ENCODE results near the gene FIGNL1. TPM values are rescaled to one million over a fixed set of nuclear protein-coding genes. Genes with fewer than 3 reads are reported as not detected.
A peak's percentile ranks its signal among the peaks of the same experiment; 100 is the strongest.

The FIGNL1 gene
- total and polyA plus RNA-seq, 11 donors: 1.9 to 5.8 (median 3.8) TPM

GRCh38 chr7:50405221-50405620, 44.9 kb downstream of the FIGNL1 start:
- DNase-seq (no peak), ATAC-seq (peak in 1 of 4 donors; percentile 38)
- TF ChIP-seq POLR2A (IDR thresholded peaks at IDR 0.05): no peak
- TF ChIP-seq CTCF (IDR thresholded peaks at IDR 0.05): no peak
- Histone ChIP-seq H3K4me3 (no peak overlapping the region), H3K27me3 (peaks cover 0 to 58% (median 16%) of the 10 kb centered on the region in 9 donors), H3K9me3 (no peaks in the 10 kb centered on the region), H3K4me1 (peaks cover 0 to 27% (median 0%) of the 10 kb centered on the region in 12 donors), H3K27ac (peak overlapping the region in 1 of 12 donors; percentile 38), H3K36me3 (peaks cover 0 to 25% (median 0%) of the 10 kb centered on the region in 9 donors)
- 69 to 85% (median 77%) methylated on average over 7 of the region's 7 CpGs for WGBS, 4 donors
- intact Hi-C loops (cut with DNase I): no loop called here

GRCh38 chr7:50404392-50404791, 45.8 kb downstream of the FIGNL1 start:
- Histone ChIP-seq H3K9me3 (no peaks in the 10 kb centered on the region), H3K4me3 (no peak overlapping the region), H3K4me1 (peaks cover 0 to 21% (median 0%) of the 10 kb centered on the region in 12 donors), H3K27ac (no peak overlapping the region), H3K36me3 (peaks cover 0 to 33% (median 0%) of the 10 kb centered on the region in 9 donors), H3K27me3 (peaks cover 0 to 66% (median 23%) of the 10 kb centered on the region in 9 donors)
- ATAC-seq: no peak
- DNase-seq: no peak
- TF ChIP-seq CTCF (IDR thresholded peaks at IDR 0.05): no peak
- no peak for TF ChIP-seq POLR2A (IDR thresholded peaks at IDR 0.05)
- intact Hi-C loops (cut with DNase I): no loop called here
- 62 to 74% (median 71%) methylated on average over 7 of the region's 7 CpGs for WGBS, 4 donors

GRCh38 chr7:50400114-50400513, 50.0 kb downstream of the FIGNL1 start:
- TF ChIP-seq POLR2A (IDR thresholded peaks at IDR 0.05): no peak
- TF ChIP-seq CTCF (IDR thresholded peaks at IDR 0.05): no peak
- no peak overlapping the region for H3K4me3 ChIP-seq
- WGBS, 4 donors: 20 to 38% (median 30%) methylated on average over 3 to 41 of the region's 41 CpGs
- no peak for DNase-seq
- peaks cover 0 to 33% (median 0%) of the 10 kb centered on the region in 9 donors for H3K36me3 ChIP-seq
- no peak overlapping the region for H3K27ac ChIP-seq
- H3K27me3 ChIP-seq: peaks cover 0 to 65% (median 23%) of the 10 kb centered on the region in 9 donors
- H3K4me1 ChIP-seq: peaks cover 0 to 27% (median 0%) of the 10 kb centered on the region in 12 donors
- intact Hi-C loops (cut with DNase I): no loop called here
- no peak for ATAC-seq
- H3K9me3 ChIP-seq: no peaks in the 10 kb centered on the region

- Histone ChIP-seq H3K9me3 (no peaks in the 10 kb centered on the region), H3K4me3 (no peak overlapping the region), H3K27ac (no peak overlapping the region), H3K4me1 (peaks cover 0 to 24% (median 0%) of the 10 kb centered on the region in 12 donors), H3K36me3 (peaks cover 0 to 35% (median 0%) of the 10 kb centered on the region in 9 donors), H3K27me3 (peaks cover 0 to 60% (median 23%) of the 10 kb centered on the region in 9 donors)
- TF ChIP-seq POLR2A (IDR thresholded peaks at IDR 0.05) (no peak), CTCF (IDR thresholded peaks at IDR 0.05) (no peak)
- ATAC-seq (no peak), DNase-seq (no peak)
- intact Hi-C loops (cut with DNase I): no loop called here
- 58 to 65% (median 63%) methylated on average over 20 to 21 of the region's 21 CpGs for WGBS, 4 donors
Measured at GRCh38 chr7:50399635-50400034, 50.5 kb downstream of the FIGNL1 start.
